Tibial artery (tissue), 4 donors: Measurements from ENCODE around the gene CCNB2.
A peak's percentile ranks its signal among the peaks of the same experiment; 100 is the strongest.

Source experiments
- DNase-seq, 2 donors: peaks; one replicate each; pipeline ENCODE4 v3.0.0-alpha.2; 2019
- H3K27ac ChIP-seq, 2 donors: fragments of 200-600 bp; sonication (generic) in 1 of 2; 1 replicate in 1 of 2; 2 replicates in 1 of 2; pipeline ENCODE4 v1.5.1; 2018 to 2019; ENCODE audit warnings: mild to moderate bottlenecking in 1 of 2
- H3K27me3 ChIP-seq, 2 donors: fragments of 200-600 bp; sonication (generic) in 1 of 2; one replicate each; pipeline versions ENCODE4 v1.5.1 to v1.6.0; 2016 to 2019
- H3K36me3 ChIP-seq, 3 donors: fragments of 200-600 bp; sonication (generic) in 2 of 3; one replicate each; pipeline ENCODE4 v1.5.1; 2016 to 2019; ENCODE audit warnings: mild to moderate bottlenecking in 2 of 3
- H3K4me1 ChIP-seq, 4 donors: fragments of 200-600 bp; sonication (generic) in 2 of 4; 1 replicate in 3 of 4; 2 replicates in 1 of 4; pipeline ENCODE4 v1.5.1; 2016 to 2019
- H3K4me3 ChIP-seq, 2 donors: fragments of 200-600 bp; sonication (generic) in 1 of 2; 1 replicate in 1 of 2; 2 replicates in 1 of 2; pipeline ENCODE4 v1.5.1; 2018 to 2019; ENCODE audit warnings: mild to moderate bottlenecking in 2 of 2
- H3K9me3 ChIP-seq, 3 donors: fragments of 200-600 bp; sonication (generic) in 1 of 3; one replicate each; pipeline ENCODE4 v1.5.1; 2016 to 2019
- intact Hi-C: fragments of 100-400 bp; cut with DNase I; formaldehyde crosslinking; loops from one replicate; pipeline ENCODE4 v1.15.0; 2023; ENCODE audit warnings: low total_unique reads
- TF ChIP-seq, protein P1 (sequence below), 2 experiments: fragments of 200-600 bp in 1 of 2; fragments of 450-650 bp in 1 of 2; IDR thresholded peaks; one replicate each; pipeline ENCODE4 v1.5.1; 2017 to 2019; ENCODE audit warnings: antibody characterized with exemption in 2 of 2, mild to moderate bottlenecking in 1 of 2, moderate library complexity in 1 of 2

The CCNB2 gene

DNA sequence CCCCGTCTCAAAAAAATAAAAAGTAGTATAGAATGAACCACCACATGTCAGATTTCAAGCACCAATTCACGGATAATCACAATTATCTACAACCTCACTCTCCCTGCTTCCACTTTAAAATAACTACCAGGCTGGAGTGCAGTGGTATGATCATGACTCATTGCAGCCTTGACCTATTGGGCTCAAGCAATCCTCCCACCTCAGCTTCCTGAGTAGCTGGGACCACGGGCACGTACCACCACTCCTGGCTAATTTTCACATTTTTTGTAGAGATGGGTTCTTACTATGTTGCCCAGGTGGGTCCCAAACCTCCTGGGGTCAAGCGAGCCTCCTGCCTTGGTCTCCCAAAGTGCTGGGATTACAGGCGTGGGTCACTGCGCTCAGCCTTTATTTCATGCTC, 63.6 kb downstream of the CCNB2 start:
- Histone ChIP-seq H3K27ac (peak overlapping the region; percentile 85 to 93), H3K4me3 (no peak overlapping the region), H3K27me3 (no peaks in the 10 kb centered on the region), H3K4me1 (peaks cover 6 to 47% (median 34%) of the 10 kb centered on the region in 4 donors), H3K36me3 (peaks cover 15 to 44% (median 16%) of the 10 kb centered on the region in 3 donors), H3K9me3 (no peaks in the 10 kb centered on the region)
- TF ChIP-seq, protein P1, sequence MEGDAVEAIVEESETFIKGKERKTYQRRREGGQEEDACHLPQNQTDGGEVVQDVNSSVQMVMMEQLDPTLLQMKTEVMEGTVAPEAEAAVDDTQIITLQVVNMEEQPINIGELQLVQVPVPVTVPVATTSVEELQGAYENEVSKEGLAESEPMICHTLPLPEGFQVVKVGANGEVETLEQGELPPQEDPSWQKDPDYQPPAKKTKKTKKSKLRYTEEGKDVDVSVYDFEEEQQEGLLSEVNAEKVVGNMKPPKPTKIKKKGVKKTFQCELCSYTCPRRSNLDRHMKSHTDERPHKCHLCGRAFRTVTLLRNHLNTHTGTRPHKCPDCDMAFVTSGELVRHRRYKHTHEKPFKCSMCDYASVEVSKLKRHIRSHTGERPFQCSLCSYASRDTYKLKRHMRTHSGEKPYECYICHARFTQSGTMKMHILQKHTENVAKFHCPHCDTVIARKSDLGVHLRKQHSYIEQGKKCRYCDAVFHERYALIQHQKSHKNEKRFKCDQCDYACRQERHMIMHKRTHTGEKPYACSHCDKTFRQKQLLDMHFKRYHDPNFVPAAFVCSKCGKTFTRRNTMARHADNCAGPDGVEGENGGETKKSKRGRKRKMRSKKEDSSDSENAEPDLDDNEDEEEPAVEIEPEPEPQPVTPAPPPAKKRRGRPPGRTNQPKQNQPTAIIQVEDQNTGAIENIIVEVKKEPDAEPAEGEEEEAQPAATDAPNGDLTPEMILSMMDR (IDR thresholded peaks at IDR 0.05): no peak
- no peak for DNase-seq
- intact Hi-C loops: loop anchor here (10.0 kb wide), 1 partner anchor 206 kb away; the partner anchor contains the start of gene MYO1E

DNA sequence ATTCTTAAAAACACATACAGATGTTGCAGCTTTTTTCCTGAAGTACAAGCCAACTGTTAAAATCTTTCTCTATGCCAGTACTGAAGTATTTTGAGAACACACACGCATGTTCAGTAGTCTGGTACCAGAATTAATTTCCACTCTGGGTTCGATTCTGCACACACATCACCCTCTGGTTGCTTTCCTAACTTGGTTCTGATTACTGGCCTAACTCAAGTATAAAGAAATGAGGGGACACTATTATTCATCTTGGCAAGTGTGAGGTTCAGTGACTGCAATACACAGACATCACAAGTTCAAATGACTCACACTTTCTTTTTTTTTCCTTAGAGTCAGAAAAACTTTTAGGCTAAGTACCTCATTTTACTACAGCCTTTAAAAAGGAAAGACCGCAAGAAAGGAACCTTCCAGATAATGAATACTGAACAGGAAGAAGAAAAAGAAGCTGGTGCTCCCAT, 64.3 kb downstream of the CCNB2 start:
- peak overlapping the region; percentile 85 to 93 for H3K27ac ChIP-seq
- H3K4me3 ChIP-seq: no peak overlapping the region
- TF ChIP-seq, protein P1 (IDR thresholded peaks at IDR 0.05): no peak
- intact Hi-C loops: loop anchor here (10.0 kb wide), 1 partner anchor 206 kb away; the partner anchor contains the start of gene MYO1E
- no peak for DNase-seq
- no peaks in the 10 kb centered on the region for H3K9me3 ChIP-seq
- no peaks in the 10 kb centered on the region for H3K27me3 ChIP-seq
- H3K4me1 ChIP-seq: peaks cover 6 to 47% (median 34%) of the 10 kb centered on the region in 4 donors
- peaks cover 20 to 51% (median 21%) of the 10 kb centered on the region in 3 donors for H3K36me3 ChIP-seq

DNA sequence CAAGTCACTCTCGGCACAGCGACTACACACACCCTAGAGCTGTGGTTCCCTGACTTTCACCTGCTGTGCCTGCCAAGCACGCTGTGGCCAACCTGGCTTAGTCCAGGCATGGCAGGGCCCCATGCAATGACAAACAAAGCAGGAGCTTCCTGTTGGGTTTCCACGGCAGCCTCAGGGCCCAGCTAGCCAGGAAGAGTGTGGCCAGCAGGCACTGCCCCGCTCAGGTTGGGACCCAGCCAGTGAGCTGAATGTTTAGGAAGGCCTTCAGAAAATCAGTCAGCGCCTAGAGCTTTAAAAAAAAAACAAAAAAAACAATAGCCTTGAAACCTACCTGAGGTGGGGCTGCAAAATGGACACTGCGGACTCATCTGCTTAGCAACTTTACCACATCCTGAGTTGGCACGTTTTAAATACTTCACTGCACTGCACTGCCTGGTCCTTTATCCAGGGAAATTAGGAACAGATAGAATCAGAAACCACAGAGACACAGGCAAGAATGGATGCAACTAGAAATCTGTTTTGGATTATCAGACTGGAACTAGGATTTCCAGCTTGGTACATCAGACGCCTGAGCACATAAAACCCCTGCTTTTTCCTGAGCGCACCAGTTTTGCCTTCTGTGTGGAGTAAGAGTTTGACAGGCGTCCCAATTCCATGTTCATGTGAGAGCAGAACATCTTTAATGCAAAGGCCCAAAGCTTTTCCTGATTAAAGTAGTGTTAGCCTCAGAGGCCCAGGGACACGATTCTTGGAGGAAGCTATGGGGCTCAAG, 65.5 kb downstream of the CCNB2 start:
- Histone ChIP-seq H3K4me3 (no peak overlapping the region), H3K27me3 (no peaks in the 10 kb centered on the region), H3K4me1 (peaks cover 6 to 53% (median 34%) of the 10 kb centered on the region in 4 donors), H3K36me3 (peaks cover 21 to 43% (median 27%) of the 10 kb centered on the region in 3 donors), H3K27ac (peak overlapping the region; percentile 85 to 93), H3K9me3 (no peaks in the 10 kb centered on the region)
- peak; percentile 78 to 90 for DNase-seq
- intact Hi-C loops: no loop called here
- TF ChIP-seq, protein P1 (IDR thresholded peaks at IDR 0.05): no peak

DNA sequence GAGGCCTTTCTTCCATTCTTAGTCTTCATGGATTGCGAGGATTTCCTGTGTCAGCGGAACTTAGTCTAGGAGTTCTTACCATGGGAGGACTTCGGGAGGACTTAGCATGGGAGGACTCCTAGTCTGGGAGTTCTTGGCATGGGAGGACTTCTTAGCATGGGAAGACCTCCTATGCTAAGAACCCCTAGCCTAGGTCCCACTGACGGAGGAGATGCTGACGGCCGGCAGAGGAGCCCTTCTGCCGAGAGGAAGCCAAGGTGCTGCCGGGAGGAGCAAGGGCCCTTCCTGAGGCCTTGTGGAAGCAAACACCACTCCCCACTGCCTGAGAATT, 66.1 kb downstream of the CCNB2 start:
- TF ChIP-seq, protein P1 (IDR thresholded peaks at IDR 0.05): no peak
- intact Hi-C loops: no loop called here
- no peaks in the 10 kb centered on the region for H3K9me3 ChIP-seq
- peaks cover 6 to 53% (median 31%) of the 10 kb centered on the region in 4 donors for H3K4me1 ChIP-seq
- peaks cover 22 to 39% (median 27%) of the 10 kb centered on the region in 3 donors for H3K36me3 ChIP-seq
- peak overlapping the region; percentile 85 to 93 for H3K27ac ChIP-seq
- no peak overlapping the region for H3K4me3 ChIP-seq
- no peaks in the 10 kb centered on the region for H3K27me3 ChIP-seq
- no peak for DNase-seq

DNA sequence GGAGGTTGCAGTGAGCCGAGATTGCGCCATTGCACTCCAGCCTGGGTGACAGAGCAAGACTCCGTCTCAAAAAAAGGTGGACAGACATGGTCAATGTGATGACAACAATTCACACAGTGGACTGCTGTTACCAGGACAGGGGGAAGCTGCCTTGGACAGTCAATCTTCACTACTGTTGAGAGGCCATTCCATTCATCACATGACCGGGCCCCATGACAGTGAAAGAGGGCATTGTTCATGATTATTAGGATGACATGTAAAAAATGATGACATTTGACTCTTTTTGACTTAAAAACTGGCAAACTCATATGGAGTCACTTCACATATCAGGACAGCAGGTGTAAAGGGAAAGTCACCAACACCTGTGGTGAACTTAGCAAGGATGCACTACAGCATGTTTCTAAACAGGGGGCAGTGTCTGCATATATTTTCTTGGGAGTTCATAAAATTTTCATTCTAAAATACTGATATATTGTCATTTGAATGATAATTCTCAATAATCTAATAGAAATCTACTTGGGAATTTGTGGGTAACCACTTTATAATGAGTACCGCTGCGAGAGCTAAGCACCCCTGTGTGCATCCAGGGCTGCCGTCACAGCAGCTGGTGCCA, 67.4 kb downstream of the CCNB2 start:
- peaks cover 27 to 47% (median 37%) of the 10 kb centered on the region in 3 donors for H3K36me3 ChIP-seq
- H3K9me3 ChIP-seq: no peaks in the 10 kb centered on the region
- DNase-seq: no peak
- peak overlapping the region; percentile 85 to 93 for H3K27ac ChIP-seq
- H3K4me1 ChIP-seq: peaks cover 6 to 48% (median 28%) of the 10 kb centered on the region in 4 donors
- H3K4me3 ChIP-seq: no peak overlapping the region
- intact Hi-C loops: no loop called here
- H3K27me3 ChIP-seq: no peaks in the 10 kb centered on the region
- TF ChIP-seq, protein P1 (IDR thresholded peaks at IDR 0.05): no peak
